GM18499 (cell line): ENCODE measurements around the gene UGT1A3.
"Not testable (repeated sequence)": the region's sequence is repeated elsewhere in the genome, so short reads cannot be mapped to it uniquely, and the experiment has no call there.

Experiments
- ATAC-seq: cut with Tn5 transposase; IDR thresholded peaks from one replicate; pipeline ENCODE4 v1.9.1; 2021; ENCODE audit warnings: moderate number of reproducible peaks; ENCODE audit not compliant: insufficient read depth, unreplicated experiment

UGT1A3 gene

GRCh38 chr2:233728723-233729301, at the start of gene UGT1A3:
UGT1A3 (plus strand) TSS chr2:233729042; CDS start chr2:233729127, 85 bp downstream.
- no peak for ATAC-seq

GRCh38 chr2:233679196-233679595, 49.6 kb upstream of the UGT1A3 start:
- no peak for ATAC-seq

- no peak for ATAC-seq
Measured at GRCh38 chr2:233680361-233681045, 48.3 kb upstream of the UGT1A3 start.

GRCh38 chr2:233681521-233682099, 47.2 kb upstream of the UGT1A3 start, which contains the start of gene UGT1A7:
UGT1A7 (plus strand) TSS chr2:233681901; CDS start chr2:233681938, 37 bp downstream.
- ATAC-seq = no peak

- ATAC-seq = no peak
Measured at GRCh38 chr2:233684640-233685039, 44.2 kb upstream of the UGT1A3 start.

- no peak for ATAC-seq
Measured at GRCh38 chr2:233686928-233687327, 41.9 kb upstream of the UGT1A3 start.

- no peak for ATAC-seq
Measured at GRCh38 chr2:233688341-233688740, 40.5 kb upstream of the UGT1A3 start.

GRCh38 chr2:233689031-233689430, 39.8 kb upstream of the UGT1A3 start:
- ATAC-seq = no peak

GRCh38 chr2:233689501-233689900, 39.3 kb upstream of the UGT1A3 start:
- ATAC-seq = no peak

- no peak for ATAC-seq
Measured at GRCh38 chr2:233690444-233690843, 38.4 kb upstream of the UGT1A3 start.

GRCh38 chr2:233691443-233692433, 37.1 kb upstream of the UGT1A3 start:
- no peak for ATAC-seq

GRCh38 chr2:233692648-233693047, 36.2 kb upstream of the UGT1A3 start, which contains the start of gene UGT1A6:
UGT1A6 (plus strand) TSS chr2:233692890; CDS start chr2:233693005, 115 bp downstream.
- ATAC-seq = no peak

GRCh38 chr2:233693963-233694362, 34.9 kb upstream of the UGT1A3 start:
- ATAC-seq = no peak

- no peak for ATAC-seq
Measured at GRCh38 chr2:233698740-233699139, 30.1 kb upstream of the UGT1A3 start.

GRCh38 chr2:233699424-233700027, 29.3 kb upstream of the UGT1A3 start:
- ATAC-seq = no peak

GRCh38 chr2:233700028-233700635, 28.7 kb upstream of the UGT1A3 start:
- no peak for ATAC-seq

- ATAC-seq = not testable (repeated sequence)
Measured at GRCh38 chr2:233700842-233701241, 28.0 kb upstream of the UGT1A3 start.

GRCh38 chr2:233702238-233702637, 26.6 kb upstream of the UGT1A3 start:
- ATAC-seq = no peak

- no peak for ATAC-seq
Measured at GRCh38 chr2:233705911-233706506, 22.8 kb upstream of the UGT1A3 start.
